ENCODE data around the gene CREG1.
"Not testable (repeated sequence)": the region's sequence is repeated elsewhere in the genome, so short reads cannot be mapped to it uniquely, and the experiment has no call there.

GRCh38 chr1:167555072-167555471 is 1.5 kb upstream of the CREG1 start:
- not testable (repeated sequence) for TF ChIP-seq CTCF (conservative IDR thresholded peaks at IDR 0.05; ENCODE audit: low read depth in 2 of 2); EZH2 (IDR thresholded peaks at IDR 0.05; ENCODE audit: low read depth, unreplicated experiment); POLR2AphosphoS5 (IDR thresholded peaks at IDR 0.05; ENCODE audit: low read depth); EZH2phosphoT487 (IDR thresholded peaks at IDR 0.05; ENCODE audit: unreplicated experiment); ZNF331 (CRISPR knock-in tag; IDR thresholded peaks at IDR 0.05; ENCODE audit: low read depth); JUNB (IDR thresholded peaks at IDR 0.05; ENCODE audit: unreplicated experiment); CREB1 (CRISPR knock-in tag; IDR thresholded peaks at IDR 0.05; ENCODE audit: low read depth); STAT1 (IDR thresholded peaks at IDR 0.05; ENCODE audit: unreplicated experiment); ZNF114 (CRISPR knock-in tag; IDR thresholded peaks at IDR 0.05)
- TF ChIP-seq, protein P1, sequence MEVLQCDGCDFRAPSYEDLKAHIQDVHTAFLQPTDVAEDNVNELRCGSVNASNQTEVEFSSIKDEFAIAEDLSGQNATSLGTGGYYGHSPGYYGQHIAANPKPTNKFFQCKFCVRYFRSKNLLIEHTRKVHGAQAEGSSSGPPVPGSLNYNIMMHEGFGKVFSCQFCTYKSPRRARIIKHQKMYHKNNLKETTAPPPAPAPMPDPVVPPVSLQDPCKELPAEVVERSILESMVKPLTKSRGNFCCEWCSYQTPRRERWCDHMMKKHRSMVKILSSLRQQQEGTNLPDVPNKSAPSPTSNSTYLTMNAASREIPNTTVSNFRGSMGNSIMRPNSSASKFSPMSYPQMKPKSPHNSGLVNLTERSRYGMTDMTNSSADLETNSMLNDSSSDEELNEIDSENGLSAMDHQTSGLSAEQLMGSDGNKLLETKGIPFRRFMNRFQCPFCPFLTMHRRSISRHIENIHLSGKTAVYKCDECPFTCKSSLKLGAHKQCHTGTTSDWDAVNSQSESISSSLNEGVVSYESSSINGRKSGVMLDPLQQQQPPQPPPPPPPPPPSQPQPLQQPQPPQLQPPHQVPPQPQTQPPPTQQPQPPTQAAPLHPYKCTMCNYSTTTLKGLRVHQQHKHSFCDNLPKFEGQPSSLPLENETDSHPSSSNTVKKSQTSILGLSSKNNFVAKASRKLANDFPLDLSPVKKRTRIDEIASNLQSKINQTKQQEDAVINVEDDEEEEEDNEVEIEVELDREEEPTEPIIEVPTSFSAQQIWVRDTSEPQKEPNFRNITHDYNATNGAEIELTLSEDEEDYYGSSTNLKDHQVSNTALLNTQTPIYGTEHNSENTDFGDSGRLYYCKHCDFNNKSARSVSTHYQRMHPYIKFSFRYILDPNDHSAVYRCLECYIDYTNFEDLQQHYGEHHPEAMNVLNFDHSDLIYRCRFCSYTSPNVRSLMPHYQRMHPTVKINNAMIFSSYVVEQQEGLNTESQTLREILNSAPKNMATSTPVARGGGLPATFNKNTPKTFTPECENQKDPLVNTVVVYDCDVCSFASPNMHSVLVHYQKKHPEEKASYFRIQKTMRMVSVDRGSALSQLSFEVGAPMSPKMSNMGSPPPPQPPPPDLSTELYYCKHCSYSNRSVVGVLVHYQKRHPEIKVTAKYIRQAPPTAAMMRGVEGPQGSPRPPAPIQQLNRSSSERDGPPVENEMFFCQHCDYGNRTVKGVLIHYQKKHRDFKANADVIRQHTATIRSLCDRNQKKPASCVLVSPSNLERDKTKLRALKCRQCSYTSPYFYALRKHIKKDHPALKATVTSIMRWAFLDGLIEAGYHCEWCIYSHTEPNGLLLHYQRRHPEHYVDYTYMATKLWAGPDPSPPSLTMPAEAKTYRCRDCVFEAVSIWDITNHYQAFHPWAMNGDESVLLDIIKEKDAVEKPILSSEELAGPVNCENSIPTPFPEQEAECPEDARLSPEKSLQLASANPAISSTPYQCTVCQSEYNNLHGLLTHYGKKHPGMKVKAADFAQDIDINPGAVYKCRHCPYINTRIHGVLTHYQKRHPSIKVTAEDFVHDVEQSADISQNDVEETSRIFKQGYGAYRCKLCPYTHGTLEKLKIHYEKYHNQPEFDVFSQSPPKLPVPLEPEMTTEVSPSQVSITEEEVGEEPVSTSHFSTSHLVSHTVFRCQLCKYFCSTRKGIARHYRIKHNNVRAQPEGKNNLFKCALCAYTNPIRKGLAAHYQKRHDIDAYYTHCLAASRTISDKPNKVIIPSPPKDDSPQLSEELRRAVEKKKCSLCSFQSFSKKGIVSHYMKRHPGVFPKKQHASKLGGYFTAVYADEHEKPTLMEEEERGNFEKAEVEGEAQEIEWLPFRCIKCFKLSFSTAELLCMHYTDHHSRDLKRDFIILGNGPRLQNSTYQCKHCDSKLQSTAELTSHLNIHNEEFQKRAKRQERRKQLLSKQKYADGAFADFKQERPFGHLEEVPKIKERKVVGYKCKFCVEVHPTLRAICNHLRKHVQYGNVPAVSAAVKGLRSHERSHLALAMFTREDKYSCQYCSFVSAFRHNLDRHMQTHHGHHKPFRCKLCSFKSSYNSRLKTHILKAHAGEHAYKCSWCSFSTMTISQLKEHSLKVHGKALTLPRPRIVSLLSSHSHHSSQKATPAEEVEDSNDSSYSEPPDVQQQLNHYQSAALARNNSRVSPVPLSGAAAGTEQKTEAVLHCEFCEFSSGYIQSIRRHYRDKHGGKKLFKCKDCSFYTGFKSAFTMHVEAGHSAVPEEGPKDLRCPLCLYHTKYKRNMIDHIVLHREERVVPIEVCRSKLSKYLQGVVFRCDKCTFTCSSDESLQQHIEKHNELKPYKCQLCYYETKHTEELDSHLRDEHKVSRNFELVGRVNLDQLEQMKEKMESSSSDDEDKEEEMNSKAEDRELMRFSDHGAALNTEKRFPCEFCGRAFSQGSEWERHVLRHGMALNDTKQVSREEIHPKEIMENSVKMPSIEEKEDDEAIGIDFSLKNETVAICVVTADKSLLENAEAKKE (CRISPR knock-in tag; IDR thresholded peaks at IDR 0.05) = not testable (repeated sequence)
- TF ChIP-seq, protein P2, sequence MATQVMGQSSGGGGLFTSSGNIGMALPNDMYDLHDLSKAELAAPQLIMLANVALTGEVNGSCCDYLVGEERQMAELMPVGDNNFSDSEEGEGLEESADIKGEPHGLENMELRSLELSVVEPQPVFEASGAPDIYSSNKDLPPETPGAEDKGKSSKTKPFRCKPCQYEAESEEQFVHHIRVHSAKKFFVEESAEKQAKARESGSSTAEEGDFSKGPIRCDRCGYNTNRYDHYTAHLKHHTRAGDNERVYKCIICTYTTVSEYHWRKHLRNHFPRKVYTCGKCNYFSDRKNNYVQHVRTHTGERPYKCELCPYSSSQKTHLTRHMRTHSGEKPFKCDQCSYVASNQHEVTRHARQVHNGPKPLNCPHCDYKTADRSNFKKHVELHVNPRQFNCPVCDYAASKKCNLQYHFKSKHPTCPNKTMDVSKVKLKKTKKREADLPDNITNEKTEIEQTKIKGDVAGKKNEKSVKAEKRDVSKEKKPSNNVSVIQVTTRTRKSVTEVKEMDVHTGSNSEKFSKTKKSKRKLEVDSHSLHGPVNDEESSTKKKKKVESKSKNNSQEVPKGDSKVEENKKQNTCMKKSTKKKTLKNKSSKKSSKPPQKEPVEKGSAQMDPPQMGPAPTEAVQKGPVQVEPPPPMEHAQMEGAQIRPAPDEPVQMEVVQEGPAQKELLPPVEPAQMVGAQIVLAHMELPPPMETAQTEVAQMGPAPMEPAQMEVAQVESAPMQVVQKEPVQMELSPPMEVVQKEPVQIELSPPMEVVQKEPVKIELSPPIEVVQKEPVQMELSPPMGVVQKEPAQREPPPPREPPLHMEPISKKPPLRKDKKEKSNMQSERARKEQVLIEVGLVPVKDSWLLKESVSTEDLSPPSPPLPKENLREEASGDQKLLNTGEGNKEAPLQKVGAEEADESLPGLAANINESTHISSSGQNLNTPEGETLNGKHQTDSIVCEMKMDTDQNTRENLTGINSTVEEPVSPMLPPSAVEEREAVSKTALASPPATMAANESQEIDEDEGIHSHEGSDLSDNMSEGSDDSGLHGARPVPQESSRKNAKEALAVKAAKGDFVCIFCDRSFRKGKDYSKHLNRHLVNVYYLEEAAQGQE (IDR thresholded peaks at IDR 0.05; ENCODE audit: unreplicated experiment) = not testable (repeated sequence)

Data from GM23338 (cell line).